Astrocyte (in vitro differentiated cells and primary cell): Measurements from ENCODE around the gene AQP1.

Experiments used
- EZH2 ChIP-seq: IDR thresholded peaks from 2 replicates; pipeline ENCODE4 v1.6.1; 2012; ENCODE audit warnings: mild to moderate bottlenecking, low read length, inconsistent platforms; ENCODE audit not compliant: insufficient read depth
- TF ChIP-seq, protein P1 (sequence below): IDR thresholded peaks from 2 replicates; pipeline ENCODE4 v1.5.1; 2011; ENCODE audit warnings: low read depth, mild to moderate bottlenecking, inconsistent platforms, low read length, moderate library complexity; ENCODE audit not compliant: insufficient read depth

DNA sequence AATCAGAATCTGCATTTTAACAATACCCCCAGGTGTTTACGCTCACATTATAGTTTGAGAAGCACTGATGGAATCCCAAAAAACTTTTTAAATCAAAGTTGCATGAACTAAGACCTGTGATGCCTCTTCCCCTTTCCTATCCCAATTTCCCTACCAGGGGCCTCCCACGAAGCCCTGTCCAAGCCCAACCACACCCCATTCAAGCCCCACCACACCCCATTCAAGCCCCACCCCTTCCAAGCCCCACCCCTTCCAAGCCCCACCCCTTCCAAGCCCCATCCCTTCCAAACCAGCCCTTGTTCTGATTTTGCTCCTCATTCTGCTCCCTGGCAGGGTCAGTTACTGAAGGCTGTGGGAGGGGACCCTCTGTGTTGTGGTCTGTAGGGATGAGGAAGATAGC, 9.8 kb upstream of the AQP1 start:
- TF ChIP-seq, protein P1, sequence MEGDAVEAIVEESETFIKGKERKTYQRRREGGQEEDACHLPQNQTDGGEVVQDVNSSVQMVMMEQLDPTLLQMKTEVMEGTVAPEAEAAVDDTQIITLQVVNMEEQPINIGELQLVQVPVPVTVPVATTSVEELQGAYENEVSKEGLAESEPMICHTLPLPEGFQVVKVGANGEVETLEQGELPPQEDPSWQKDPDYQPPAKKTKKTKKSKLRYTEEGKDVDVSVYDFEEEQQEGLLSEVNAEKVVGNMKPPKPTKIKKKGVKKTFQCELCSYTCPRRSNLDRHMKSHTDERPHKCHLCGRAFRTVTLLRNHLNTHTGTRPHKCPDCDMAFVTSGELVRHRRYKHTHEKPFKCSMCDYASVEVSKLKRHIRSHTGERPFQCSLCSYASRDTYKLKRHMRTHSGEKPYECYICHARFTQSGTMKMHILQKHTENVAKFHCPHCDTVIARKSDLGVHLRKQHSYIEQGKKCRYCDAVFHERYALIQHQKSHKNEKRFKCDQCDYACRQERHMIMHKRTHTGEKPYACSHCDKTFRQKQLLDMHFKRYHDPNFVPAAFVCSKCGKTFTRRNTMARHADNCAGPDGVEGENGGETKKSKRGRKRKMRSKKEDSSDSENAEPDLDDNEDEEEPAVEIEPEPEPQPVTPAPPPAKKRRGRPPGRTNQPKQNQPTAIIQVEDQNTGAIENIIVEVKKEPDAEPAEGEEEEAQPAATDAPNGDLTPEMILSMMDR = no peak
- no peak for TF ChIP-seq EZH2
